ENCODE results near the gene PTX4.

DNA sequence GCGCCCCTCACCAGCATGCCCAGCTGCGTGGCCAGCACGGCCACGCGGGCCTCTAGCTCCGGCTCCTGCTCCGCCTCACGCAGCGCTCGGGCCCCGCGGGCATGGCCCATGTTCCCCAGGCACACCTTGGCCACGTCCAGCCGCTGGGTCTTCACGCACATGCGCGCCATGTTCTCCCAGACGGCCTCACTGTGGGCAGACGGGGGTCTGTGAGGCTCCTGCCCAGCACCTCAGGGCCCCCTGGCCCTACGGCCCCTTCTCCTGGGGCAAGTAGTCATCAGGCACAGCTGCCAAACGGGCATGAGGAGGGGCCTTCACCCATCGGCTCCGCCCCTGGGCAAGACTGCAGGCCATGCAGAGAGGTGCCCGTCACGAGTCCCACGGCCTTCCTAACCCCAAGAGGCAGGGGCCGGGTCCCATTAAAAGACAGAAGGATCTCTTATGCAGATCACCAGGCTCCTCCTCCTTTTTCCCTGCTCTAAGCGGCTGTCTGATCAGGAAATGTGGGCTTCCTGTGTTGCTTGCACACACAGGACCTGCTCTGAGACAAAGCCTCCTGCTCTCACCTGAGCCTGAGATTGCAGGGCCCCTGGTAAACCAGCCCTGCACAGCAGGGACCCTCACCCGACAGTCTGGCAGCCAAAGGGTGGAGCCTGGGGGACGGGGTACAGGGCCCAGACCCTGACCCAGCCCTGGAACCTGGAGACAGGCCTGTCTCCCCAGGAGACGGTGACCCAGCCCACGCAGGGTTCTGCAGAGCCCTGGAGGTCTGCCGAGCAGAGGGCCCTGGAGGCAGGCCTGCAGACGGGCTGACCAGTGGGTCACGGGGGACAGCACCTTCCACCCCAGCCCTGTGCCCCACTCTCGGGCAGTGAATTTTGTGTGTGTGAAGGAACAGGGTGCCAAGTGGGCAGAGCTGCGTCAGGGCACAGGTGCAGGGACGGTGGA, 38.1 kb upstream of the PTX4 start:
- TF ChIP-seq, protein P1, sequence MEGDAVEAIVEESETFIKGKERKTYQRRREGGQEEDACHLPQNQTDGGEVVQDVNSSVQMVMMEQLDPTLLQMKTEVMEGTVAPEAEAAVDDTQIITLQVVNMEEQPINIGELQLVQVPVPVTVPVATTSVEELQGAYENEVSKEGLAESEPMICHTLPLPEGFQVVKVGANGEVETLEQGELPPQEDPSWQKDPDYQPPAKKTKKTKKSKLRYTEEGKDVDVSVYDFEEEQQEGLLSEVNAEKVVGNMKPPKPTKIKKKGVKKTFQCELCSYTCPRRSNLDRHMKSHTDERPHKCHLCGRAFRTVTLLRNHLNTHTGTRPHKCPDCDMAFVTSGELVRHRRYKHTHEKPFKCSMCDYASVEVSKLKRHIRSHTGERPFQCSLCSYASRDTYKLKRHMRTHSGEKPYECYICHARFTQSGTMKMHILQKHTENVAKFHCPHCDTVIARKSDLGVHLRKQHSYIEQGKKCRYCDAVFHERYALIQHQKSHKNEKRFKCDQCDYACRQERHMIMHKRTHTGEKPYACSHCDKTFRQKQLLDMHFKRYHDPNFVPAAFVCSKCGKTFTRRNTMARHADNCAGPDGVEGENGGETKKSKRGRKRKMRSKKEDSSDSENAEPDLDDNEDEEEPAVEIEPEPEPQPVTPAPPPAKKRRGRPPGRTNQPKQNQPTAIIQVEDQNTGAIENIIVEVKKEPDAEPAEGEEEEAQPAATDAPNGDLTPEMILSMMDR (IDR thresholded peaks at IDR 0.05), result no peak
- TF ChIP-seq POLR2A (IDR thresholded peaks at IDR 0.05), result no peak

Measured in lower leg skin (tissue), 3 donors.